NCI-H2227 (cell line): ENCODE measurements around the gene SFXN1.

Source experiments
- DNase-seq: peaks from one replicate; lab custom pipeline; 2025; ENCODE audit not compliant: unreplicated experiment; lab: John Stamatoyannopoulos, UW

SFXN1 gene

DNA sequence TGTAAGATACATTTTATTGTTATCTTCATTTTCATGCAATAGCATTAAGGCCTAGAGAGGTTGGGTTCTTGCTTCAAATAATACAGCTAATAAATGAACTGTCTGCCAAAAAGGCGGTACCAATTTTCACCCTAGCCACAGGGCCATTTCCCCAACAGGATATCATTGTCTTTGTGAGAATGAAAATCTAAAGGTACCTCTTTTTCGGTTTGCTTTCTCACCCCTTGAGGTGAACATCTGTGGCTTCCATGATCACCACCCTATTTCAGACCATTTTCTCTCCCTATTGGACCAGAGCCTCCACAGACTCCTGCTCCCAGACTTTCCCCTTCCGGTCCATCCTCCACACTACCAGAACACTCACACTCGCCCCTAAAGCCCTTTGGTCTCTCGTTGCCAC, 60.2 kb downstream of the SFXN1 start:
- DNase-seq: no peak

DNA sequence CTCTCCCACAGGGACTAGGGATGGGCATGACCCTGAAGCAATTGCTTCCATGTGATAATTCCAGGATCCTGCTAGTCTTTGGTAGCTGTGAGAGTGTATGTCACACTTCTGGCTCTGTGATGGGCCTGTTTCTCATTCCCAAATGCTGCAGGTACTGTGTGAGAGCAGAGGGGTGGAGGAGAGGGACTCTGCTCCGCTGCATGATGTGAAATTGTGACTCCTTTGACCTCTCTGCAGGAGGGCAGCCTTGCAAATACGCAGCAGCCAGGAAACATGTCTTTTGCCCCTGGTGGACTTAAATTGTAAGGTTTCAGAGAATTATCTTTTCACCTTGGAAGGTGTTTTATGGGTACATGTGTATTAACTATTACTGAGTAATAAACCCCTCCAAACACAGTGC, 61.6 kb downstream of the SFXN1 start:
- DNase-seq: no peak

DNA sequence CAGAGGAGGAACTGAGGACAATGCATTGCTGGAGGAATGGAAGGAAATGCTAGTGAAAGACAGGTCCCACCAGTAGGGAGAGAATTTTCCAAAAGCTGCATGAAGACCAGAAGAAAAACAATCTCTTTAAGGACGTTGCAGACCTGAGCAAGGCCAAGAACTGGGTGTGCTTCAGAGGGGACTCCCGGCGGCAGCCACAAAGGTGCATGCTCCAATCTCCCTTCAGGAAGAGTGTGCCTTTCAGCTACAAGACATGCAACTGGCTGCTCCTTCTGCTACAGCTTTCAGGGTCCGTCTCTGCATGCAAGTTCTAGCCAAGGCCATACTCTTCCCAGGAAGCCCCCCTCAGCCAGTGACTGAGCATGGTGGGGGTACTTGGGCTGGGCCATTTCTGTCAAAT, 62.9 kb downstream of the SFXN1 start:
- no peak for DNase-seq

DNA sequence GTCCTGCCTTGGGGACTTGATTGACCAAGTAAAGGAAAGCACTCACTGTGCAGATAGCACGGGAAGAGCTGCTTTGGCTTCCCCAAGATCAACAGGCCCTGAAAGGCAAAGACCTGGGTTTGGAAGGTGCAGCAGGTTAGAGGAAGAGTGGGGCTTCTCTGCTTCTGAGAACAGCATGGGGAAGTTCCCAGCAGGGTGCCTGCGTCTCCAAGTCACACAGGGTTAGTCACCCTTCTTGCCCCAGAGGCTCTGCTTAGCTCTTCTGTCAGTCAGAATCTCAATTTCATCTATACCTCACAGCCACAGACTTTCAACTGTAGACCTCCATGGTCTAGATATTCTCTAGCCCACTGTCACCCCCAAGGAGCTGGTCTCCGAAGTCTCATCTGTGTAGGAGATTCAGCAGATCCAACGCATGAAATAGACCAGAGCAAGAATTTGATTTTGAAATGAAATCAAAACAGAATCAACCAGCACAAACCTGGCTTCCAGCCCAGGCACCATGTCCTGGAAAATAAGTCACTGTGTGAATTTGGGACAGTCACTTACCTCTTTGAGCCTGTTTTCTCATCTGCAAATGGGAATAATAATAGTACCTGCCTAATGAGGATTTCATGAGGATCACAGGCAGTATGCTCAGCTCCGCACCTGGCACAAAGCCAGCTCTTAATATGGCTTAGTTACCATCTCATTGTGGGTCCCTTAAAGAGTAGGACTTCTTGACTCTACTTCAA, 64.0 kb downstream of the SFXN1 start:
- no peak for DNase-seq

DNA sequence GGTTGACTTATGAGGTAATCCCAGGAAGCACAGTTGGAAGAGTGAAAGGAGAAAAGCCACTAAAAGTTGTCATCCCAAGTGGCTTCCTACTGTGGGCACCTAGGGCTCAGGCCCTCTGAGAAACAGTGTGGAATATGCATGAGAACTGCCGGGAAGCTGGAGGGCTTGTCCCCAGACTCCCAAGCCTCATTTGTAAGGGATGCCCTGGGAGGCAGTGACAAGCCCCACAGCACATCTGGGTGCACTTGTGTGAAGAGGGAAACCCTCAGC, 64.5 kb downstream of the SFXN1 start:
- DNase-seq: no peak

DNA sequence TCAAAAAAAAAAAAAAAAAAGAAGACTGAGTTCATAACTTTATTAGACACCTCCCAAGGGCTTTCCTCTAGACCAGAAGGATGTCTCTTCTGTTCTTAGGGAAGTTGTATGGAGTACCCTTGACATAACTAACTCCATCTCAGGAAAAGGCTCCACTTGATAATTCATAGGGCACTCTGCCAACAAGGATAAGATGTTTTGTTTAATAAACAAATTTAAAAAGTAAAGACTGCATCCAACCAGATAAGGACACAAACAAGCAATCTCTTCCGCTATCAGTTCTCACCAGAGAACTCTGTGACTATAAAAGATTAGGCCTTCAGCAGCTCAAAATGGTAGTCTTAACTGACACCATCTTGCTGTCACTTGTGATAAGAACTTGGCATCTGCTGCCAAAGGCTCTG, 65.8 kb downstream of the SFXN1 start:
- DNase-seq: no peak

DNA sequence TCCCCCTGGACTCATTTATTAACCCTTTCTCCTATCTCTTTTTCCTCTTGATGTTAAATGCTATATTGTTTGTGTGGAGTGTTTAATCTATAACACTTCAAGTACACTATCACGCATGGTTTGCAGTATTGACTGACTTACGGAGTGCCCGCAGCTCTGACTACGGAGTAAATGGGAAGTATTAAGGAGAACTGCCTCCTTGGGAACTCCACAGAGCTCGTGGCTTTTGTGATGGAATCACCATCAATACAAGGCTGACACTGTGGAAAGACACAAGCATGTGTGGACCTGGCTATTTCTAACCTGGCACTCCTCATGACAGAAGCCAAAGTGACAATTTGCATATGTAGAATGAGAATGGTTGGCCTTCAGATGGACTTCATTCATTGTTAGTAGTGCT, 66.2 kb downstream of the SFXN1 start:
- DNase-seq: no peak

DNA sequence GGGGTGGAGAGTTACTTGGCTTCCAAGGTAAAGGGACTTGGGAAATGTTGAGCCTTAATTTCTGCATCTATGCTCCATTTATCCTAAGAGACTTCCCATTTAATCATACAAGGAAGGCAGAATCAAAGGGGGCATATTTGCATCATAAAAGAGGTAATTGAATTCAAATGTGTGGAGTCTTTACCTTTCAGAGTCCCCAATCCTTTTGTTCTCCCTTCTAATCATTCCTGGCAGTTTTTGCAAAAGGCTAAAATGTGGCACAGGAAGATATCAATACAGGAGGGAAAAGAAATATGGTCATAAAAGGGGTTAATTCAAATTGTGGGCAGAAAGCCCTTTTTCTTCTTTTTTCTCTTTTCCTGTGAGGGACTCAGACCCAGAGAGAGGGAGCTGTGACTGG, 69.5 kb downstream of the SFXN1 start:
- no peak for DNase-seq

DNA sequence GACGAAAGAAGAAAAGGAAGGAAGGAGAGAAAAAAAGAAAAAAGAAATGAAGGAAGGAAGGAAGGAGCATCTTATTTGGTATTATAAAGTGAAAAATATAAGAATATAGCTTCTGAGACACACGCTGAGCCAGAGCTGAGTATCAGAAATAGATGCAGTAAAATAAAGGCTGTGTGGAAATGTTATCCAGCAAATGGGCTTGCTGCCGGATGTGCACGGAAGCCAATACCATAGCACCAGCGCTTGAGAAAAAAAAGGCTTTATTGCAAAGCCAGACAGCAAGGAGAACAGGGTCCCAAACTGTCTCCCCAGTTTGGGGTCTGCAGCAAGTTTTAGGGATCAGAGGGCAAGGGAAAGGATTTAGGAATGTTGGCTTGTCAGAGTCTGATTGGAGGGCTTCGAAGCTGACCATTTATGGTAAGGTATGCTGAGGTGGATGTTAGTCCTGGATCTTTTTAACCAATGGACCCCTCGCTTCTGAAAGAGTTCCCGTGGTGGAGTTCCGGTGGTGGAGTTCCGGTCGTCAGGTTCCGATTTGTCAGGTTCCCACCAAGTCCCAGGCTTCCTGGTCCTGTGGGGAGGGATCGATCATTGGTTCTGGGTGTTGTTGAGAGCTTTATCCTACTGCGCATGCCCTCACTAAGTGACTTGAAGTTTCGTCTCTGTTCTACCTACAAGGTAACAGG, 70.4 kb downstream of the SFXN1 start:
- DNase-seq: no peak

DNA sequence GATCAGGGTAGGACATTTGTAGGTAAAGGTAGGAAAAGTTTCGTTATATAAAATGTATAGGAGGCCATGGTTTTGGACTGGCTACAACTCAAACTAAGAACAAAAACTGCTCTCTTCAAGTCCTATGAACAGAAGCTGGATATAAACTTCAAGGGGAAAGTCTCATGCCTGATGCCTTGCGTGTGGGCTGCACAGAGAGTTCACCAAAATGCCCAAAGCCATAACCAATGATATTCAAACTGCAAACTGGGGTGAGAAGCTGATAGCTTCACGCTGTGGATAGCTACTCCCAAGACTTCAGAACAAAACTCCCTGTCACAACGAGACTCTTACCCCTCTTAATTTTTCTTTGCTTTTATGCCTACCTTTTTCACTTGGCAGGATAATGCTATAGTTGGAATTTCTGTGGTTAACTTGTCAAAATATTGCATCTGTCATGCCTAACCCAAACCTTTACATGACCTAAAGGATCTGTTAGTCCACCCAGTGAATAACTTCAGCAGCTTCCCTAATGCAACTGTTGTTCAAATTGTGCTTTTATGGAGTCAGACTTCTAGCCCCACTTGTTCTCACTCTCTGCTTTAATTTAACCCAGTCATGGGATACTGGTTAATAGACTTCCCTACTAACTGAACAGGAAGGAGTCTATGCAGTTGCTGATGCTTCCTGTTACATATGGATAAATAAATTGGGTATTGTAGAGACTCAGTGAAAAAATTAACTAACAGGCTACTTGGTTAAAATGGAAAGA, 71.9 kb downstream of the SFXN1 start:
- DNase-seq: no peak

DNA sequence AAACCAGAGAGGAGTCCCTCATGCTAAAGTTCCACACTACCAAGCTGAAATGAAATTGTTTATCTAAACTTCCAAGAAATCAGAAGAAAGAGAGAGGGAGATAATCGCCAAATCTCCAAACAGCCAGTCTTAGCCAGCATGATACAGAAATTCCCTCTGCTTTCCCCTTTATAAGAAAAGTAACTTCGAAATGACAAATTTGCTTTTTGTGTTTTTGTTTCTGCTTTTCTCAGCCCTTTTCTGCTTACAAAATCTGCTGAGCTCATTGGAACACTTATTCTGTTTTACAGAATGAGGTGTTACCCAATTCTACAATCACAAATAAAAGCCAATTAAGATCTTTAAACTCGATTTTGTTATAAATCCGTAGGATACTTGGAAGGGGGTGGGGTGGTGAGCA, 72.9 kb downstream of the SFXN1 start:
- DNase-seq: no peak

DNA sequence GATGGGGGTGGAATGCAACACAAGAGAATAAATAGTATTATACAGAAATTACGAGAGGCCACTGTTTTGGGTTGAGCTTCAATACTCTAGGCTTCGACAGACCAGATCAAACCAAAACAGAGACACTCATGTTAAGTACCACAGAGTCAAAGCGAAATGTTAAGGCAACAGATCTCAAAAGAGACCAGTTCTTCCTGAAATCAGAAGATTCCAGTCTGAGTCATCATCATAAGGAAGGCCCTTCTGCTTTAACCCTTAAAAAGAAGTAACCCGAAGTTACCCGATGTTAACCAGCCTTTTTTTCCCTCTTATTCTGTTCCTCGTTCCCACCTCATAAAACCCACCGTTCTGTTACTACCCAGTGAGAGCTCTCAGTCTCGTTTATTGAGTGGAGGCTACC, 75.9 kb downstream of the SFXN1 start:
- DNase-seq: no peak

DNA sequence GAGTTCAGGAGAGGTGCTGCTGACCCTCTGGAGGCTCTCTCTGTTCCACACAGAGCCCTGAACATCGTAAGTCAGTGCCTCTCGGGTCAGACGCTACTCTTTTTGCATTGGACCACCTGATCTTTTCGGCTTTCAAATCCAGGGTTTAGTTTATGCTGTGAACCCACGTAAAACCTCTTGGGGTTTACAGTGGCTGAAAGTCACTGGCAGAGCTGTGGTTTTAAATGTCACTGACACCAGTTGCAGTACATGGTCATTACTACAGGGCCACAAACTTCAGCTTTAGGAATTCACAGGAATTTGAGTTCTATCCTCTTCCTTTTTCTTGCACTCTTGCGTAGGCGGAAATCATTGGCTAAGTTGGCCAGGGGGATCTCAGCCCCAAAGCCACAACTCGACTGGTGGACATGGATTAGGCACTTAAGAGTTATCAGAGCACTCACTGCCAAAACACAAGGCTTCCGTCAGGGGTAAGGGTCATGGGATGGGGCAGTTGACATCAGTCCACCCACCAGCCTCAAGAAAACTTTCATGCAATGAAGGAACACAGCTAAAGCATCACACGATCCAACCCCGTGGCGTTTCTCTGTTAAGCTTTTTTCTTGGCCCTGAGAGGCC, 76.9 kb downstream of the SFXN1 start:
- no peak for DNase-seq

DNA sequence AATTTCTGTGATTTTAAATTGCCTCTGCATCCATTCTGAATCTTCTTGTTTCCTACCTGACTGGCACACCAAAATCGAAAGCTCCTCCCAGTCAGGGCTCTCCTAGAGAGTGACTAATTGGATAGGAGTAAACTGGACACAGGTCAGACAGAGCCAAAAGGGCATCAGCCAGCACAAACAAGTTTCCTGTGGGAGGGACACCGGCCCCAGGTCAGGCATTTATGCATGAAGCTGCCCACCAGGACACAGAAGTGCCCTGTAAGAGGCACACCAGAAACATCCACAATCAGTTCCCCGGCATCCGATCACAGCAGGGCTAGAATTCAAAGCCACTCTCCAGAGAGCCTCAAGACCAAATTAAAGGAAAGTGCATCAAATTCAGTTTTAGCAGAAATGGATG, 78.4 kb downstream of the SFXN1 start:
- DNase-seq: no peak

DNA sequence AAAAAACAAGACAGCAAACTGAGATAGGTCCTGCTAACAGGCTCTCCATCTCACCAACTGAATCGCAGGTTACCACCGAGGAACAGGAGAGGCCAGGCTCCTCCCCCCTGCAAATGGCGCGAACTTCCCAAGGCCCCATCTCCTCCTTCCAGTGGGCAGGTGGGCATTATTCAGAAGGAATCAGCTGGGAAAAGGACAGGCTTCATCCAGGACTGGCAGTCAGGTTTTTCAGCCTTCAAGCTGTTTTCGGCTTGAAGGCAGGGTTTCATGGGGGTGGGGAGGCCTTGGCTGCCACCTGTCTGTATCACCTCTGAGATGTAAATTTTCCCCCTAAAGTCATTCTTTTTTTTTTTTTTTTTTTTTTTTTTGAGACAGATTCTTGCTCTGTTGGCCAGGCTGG, 79.4 kb downstream of the SFXN1 start:
- DNase-seq: no peak

DNA sequence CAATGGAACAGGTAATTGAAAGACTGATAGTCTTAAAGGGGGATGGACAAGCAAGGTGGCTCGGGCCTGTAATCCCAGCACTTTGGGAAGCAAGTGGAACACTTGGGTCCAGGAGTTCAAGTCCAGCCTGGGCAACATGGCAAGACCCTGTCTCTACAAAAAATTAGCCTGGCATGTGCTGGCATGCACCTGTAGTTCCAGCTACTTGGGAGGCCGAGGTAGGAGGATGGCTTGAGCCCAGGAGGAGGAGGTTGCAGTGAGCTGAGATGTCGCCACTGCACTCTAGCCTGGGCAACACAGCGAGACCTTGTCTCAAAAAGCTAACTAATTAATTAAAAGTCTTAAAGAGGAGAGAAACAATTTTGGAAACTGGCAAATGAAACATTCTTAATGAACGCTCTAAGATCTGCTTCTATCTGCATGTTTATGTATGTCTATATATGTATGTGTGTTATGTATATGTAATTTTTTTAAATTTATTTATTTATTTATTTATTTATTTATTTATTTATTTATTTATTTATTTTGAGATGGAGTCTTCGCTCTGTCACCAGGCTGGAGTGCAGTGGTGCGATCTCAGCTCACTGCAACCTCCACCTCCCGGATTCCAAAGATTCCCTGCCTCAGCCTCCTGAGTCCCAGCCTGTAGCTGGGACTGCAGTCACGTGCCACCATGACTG, 80.6 kb downstream of the SFXN1 start:
- no peak for DNase-seq

DNA sequence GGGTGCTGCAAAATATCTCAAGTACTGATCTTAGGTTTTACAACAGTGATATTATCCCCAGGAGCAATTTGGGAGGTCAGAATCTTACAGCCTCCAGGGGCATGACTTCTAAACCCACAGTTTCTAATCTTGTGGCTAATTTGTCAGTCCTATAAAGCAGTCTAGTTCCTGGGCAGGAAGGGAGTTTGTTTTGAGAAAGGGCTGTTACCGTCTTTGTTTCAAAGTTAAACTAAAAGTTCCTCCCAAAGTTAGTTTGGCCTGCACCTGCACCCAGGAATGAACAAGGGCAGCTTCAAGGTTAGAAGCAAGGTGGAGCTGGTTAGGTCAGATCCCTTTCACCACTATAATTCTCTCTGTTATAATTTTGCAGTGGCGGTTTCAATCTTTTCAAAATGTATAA, 81.7 kb downstream of the SFXN1 start:
- no peak for DNase-seq

DNA sequence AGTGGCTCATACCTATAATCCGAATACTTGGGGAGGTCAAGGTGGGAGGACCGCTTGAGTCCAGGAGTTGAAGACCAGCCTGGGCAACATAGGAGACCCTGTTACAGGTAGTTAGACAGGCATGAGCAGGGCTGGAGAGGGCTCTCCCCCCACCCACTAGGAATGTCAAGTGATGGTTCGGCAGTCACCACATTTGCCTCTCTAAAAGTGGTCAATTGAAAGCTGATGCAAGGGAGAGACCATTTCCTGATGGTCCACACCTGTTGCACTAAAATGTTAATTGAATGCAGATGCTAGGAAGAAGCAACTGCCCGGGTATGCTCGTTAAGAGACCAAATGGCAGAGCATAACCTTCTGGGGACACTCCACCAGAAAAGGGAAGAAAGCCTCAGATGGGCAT, 82.7 kb downstream of the SFXN1 start:
- no peak for DNase-seq

DNA sequence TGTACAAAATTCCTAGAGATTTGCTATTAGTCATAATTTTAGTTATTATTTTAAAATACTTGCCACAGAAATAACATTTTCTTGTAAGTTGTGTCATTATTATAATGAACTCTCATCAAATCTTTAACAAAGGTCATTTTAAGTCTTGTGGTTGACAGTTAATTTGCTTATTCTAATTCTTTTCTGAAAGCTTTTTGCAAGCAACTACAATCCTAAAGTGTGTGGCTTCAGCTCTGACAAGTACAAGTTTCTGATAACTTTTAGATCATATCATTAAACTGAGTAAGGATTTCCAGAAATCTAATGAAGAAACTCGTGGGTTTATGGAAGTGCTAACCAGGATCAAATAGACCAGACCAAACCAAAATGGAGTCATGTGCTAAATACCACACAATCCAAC, 86.4 kb downstream of the SFXN1 start:
- no peak for DNase-seq

DNA sequence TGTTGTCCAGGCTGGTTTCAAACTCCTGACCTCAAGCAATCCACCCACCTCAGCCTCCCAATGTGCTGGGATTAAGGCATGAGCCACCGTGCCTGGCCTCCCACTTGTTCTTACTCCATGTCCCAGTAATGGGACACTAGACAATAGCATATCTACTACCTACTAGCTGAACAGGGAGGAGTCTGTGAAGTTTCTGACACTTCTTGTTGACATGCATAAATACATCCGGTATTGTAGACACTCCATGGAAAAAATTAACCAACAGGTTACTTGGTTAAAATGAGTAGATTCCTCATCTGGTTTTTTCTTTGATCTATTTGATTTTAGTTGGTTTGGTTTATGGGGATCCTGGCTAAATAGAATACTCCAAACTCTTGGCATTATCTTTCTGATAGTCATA, 88.3 kb downstream of the SFXN1 start:
- DNase-seq: no peak

DNA sequence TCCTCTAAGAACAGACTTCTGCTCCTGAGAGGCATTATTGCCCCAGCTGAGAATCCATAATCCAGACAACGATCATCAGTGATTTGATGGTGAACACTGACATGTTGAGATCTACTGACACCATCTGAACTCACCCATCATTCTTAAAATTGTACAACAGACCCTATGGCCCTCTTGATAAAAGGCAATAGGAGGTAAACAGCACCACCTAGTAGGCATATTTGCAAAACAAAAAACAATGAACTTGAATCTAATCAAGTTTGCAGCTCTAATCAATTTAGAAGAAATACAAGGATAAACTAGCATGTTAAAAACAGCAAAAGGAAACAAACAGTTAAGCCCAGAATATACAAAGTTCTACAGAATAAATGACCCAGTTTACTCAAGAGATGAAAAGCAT, 89.6 kb downstream of the SFXN1 start:
- DNase-seq: no peak

DNA sequence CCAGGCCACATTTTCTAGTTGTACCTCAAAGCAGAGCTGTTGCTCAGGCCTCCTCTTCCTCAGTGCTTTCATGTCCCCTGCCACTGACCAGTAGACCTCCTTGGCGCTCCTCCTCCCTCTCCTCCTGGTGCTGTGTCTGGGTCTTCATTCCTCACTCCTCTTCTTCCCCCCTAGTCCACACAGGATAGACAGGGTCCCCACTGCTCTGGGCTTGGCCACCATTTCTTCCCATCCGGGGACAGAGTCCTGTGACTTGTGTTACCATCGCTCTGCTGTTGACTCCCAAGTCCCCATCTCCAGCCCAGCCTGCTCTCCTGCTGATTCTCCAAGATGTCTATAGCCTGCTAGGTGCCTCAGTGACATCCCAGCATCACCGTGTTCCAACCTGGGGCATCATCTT, 91.3 kb downstream of the SFXN1 start:
- no peak for DNase-seq
